CD4-positive, alpha-beta T cell treated with Interleukin-15 for 4 hours (primary cell): ENCODE results near the gene MPRIP.

Source experiments
- DNase-seq: peaks from one replicate; pipeline ENCODE4 v3.0.0-alpha.2; 2020; ENCODE audit warnings: low spot score

Gene MPRIP

GRCh38 chr17:17237026-17237799 lies 195.0 kb downstream of the MPRIP start, which contains the start of gene FLCN:
Gene FLCN (minus strand): TSS chr17:17237168. CDS start chr17:17228137, 9,031 bp downstream.
- peak; percentile 87 for DNase-seq

GRCh38 chr17:17239832-17240231 lies 197.6 kb downstream of the MPRIP start:
- DNase-seq = no peak

- no peak for DNase-seq
These were observed 199.4 kb downstream of the MPRIP start for GRCh38 chr17:17241656-17242055.

GRCh38 chr17:17242246-17242645 lies 200.0 kb downstream of the MPRIP start:
- DNase-seq = no peak
